SK-MEL-5 (cell line): ENCODE measurements around the gene CD52. TPM values are rescaled to one million over a fixed set of nuclear protein-coding genes. Genes with fewer than 3 reads are reported as not detected.
A peak's percentile ranks its signal among the peaks of the same experiment; 100 is the strongest.
"Not testable (repeated sequence)": the region's sequence is repeated elsewhere in the genome, so short reads cannot be mapped to it uniquely, and the experiment has no call there.

ENCODE experiments used
- DNase-seq: peaks from one replicate; pipeline ENCODE4 v3.0.0-alpha.2; 2016; ENCODE audit warnings: low read depth, low spot score
- in situ Hi-C: cut with HindIII; loops from 2 replicates; pipeline ENCODE4 v1.10.0; 2016; ENCODE audit warnings: low sequenced_read_pairs, high pct_unique_total_duplicates, low pct_unique_long_range_greater_than_20kb
- total RNA-seq: library from RNA; depleted of rRNA; stranded (reverse); fragments of >200 nt; shearing (Covaris generic); gene quantifications from 2 replicates; pipeline ENCODE4 v1.2.3, GENCODE V29; 2014

Gene CD52
- total RNA-seq, 1 experiment from 2014 or later, result not detected

DNA sequence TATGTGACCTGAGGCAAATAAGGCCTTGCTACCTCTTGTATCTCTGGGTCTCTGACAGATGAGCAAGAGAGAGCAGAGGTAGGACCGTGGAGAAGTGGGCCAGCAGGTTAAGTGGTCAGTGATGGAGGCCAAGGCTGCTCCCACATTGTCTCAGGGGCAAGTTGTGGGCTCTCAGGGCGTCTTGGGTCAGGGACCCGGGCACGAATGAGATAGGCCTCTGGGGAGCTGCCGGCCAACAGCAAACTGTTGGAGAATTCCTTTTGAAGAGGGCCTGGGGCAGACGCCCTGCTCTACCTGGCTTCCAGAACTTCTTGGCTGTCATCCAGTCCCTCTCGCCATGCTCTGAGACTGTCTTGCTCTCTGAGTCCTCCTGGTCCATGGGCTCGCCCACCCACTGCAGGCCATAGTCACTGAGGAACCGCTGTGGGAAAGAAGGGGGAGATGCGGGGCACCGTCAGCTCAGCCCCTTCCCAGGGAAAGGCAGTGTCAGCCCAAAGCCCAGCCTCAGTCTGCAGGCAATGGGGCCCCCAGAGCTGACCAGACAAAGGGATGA lies 23.8 kb upstream of the CD52 start:
- no peak for DNase-seq
- in situ Hi-C loops, result no loop called here

DNA sequence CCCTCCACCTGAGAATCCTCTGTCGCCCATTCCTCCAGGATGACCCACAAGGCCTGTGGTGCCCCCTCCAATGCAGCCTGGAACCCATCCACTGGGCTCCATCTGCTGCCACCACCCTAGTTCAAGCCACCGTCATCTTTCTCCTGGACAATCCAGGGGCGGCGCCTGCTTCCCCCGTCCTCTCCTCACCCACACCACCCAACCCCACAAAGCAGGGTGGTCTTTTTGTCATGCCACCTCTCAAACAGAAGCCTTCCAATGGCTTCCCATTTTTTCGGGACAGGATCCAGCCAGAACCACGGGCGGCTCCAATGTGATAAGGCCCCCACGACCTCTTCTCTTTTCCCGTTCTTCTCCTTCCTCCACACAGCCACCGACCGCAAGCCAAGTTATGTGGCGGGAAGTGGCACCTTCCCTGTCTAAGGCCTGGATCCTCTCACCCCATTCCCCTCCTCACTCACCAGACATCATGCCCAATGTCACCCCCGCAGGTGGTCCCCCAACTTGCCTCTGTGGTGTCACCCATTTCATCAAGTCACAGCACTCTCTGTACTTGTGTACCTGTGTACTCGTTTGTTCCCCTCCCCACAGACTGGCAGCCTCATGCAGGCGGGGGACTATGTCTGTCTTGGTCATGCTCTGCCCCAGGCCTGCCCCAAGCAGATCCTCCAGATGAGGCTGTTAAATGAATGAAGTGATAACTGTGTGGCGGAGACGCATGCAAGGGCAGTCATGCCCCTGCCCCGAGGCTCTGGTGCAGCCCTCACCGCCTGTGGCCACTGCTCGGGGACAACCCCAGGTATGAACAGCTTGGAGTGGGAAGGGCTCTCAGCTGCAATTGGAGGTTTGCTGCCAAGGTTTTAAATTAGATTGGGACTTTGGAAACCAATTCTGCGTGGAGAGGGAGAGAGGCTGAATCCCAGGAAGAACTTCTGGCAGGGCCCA lies 22.3 kb upstream of the CD52 start:
- in situ Hi-C loops, result no loop called here
- DNase-seq, result no peak

DNA sequence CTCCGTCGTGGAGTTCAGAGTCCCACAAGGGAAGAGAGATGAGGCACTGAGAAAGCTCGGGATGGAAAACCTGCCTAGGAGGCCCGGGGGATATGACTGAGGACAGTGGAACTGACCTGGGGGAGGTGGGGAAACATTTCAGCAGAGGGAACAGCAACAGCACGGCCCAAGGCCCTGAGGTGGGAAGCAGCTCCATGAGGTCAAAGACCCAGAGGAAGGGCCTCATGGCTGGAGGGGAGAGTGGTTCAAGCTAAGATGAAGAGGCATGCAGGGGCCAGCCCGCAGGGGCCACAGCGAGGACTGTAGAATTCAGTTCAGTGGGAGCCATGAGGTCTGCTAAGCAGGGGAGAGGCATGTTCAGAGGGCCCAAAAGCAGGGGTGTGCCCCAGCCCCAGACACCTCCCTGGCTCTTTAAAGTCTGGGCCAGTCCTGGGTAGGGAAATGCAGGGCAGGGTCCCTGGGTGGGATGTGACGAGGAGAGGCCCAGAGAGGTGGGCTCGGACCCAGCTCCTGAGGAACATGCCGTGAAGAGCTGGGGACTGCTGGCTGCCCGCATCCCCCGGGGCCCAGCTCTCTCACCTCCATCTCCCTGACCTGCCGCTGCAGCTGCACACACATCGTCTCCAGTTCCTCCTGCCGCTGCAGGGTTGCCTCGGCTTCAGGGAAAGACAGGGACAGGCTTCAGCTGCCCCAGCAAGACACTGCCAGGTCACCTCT lies 21.3 kb upstream of the CD52 start:
- DNase-seq, result no peak
- in situ Hi-C loops, result no loop called here

DNA sequence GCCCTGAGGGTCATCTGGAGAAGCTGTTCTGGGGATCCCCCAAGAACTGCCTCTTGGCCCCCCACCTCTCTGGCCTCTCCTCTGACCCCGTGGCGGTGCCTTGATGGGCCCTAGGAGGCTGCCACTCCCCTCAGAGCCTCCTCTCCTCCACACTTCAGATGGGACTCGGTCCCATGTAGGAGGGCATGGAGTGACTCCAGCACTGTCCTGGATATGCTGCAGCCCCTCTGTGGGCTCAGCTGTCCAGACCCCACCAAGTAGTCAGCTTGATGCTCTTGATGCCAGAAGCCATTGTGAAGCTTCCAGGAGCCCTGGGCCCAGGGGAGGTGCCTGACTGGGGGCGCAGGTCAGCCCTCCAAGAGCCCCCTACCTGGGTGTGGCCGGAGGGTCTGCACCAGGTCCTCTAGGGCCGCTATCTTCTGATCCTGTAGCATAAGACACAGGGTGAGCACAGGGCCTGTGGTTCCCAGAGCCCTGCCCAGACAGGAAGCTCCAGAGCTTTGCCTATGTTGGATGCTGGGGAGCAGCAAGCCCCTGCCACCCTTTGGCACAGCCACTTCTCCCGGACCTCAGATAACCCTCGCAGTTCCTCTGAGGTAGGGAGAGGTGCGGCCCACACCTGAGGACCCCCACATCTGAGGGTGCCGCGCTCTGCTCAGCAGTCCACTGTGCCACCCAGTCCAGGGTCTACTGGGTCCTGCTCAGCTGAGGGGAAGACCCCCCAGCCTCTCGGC lies 20.5 kb upstream of the CD52 start:
- no peak for DNase-seq
- in situ Hi-C loops, result no loop called here

DNA sequence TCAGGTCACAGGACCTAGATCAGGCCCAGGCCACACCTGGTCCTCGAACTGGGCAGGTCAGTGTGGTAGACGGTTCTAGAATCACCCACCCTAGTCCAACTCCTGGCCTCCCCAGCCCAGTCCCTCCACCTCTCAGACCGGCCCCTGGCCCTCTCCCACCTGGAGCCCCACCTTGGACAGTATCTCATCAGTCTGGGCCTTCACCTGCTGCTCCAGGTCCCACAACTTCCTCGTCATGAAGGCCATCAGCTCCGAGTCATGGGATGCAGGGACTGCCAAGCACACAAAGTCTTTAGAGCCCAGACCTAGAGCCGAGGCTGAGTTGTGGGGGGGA lies 20.0 kb upstream of the CD52 start:
- in situ Hi-C loops, result no loop called here

DNA sequence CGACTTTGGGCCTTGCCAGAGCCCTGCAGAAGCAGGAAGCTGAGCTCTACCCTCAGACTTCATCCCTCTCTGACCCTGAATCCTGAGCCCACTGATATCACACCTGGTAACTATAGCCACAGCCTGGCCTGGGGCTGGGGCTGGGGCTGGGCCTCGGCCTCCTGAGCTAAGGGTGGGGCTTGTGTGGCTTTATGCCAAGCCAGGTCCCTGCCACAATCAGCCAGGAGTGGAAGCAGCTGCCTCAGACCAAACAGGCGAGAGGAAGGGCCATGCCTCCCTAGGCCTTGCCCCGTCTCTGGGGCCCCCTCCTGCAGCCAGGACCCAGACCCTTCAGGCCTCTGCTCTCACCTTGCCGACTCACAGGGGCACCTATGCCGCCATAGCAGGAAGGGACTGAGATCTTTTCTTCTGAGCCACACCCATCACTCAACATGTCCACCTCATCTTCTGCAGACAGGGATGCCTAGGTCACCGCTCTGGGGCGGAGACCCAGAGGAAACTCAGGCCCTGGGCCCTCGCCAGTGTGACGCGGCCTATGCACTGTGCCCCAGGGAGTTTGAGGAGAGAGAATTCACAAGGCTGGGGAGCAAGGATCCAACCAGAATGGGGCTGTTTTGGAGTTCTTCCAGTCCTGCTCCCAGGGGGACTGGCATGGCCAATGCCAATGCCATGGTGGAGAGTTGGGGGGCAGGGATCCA lies 17.0 kb upstream of the CD52 start:
- DNase-seq, result no peak

More for the DNA sequence above, 20.0 kb upstream of the CD52 start:
- no peak for DNase-seq

DNA sequence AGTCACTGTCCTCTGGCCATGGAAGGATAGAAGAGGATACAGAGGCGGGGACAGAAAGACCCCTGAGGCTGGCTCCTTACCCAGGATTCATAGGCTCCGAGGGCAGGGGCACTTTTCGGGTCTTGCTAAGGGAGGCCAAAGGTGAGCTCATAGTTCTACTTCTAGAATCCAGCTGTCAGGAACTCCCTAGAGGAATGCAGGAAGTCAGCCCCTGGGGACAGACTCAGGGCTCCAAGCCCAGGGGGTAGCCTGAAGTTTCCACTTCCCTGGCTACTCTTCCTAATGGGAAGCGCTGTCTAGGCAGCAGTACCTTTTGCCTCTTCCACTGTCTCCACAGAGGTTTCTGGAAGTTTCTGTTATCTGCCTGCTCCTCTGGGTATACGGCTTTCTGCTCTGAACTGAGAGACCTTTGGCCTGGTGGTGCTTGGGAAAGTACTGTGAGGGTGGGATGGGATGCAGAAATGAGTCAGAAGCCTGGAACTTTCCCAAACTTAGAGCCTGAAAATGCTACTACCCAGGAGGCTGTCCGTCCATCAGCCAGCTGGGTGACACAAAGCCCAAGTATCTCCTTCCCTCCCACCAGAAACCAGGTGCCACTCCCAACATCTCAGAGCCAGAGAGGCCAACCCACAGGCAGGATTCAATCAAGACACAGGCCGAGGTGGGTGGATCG lies 14.9 kb upstream of the CD52 start:
- no peak for DNase-seq
- in situ Hi-C loops, result no loop called here

More for the DNA sequence above, 17.0 kb upstream of the CD52 start:
- in situ Hi-C loops, result no loop called here

DNA sequence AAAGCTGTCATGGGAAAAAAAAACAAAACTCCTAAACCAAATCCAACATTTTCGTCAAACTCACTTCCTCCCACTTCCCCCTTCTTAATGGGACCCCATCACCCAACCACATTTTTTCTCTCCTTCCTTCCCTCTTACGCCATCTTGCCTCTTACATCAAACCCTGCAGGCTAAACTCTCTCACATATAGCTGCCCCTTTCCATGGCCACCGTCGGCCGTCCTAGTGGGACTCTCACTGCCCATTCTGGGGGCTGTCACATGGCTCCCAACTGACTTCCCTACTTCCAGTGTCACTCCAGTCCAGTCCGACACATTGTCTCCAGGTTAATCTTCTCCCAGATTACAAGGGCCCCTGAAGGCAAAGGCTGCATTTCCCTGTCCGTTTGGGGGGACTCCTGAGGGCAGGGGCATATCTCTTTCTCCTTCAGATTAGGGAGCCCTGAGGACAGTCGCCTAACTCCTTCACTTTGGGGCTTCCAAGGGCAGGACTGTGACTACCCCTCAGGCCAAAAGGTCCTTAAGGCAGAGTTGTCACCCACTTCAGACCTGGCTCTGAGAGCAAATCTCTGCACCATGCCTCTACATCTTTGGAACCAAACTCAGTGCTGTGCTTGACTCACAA lies 12.0 kb upstream of the CD52 start:
- in situ Hi-C loops, result no loop called here
- DNase-seq, result no peak

DNA sequence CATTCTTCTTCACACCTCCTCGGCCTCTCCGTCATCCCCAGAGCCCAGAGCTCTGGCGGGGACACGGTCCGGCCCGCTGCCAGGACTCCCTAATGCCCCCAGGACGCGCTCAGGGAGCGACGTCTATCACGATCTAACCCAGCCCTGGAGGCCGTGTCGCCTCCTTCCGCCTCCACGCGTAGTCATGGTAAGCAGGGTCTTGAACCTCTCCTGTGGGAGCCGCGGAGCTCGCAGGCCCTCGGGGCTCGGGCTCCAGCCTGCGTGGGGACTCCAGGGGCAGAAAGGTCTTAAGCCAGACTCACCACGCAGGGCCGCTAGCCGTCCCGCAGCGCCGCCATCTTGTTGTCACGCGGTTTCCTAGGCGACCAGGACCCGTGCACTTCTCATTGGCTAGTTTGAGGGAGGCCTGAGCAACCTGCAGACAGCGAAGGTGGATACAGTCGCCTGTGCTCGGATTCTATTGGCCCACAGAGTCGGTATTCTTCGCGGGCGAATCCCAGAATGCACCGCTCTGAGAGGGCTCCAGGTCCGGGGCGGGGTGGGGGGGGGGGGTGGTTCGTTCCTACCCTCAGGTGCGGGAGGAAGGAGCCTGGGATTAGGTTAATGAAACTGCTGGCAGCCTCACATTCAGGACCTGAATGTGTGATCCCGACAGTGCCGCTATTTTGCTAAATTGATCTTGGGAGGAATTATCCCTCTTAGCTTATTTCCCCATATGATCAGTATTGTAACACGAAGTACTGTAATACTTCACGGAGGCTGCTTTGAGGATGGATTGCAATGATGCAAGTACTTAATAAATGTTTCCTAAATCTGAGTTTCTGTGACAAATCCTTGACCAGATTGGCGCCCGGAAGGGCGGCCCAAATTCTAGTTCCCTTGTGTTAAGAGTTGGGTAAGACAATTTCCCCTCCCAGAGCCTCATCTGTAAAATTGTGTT lies 11.2 kb upstream of the CD52 start, which contains the start of gene UBXN11:
Gene UBXN11 (minus strand): TSS at position 347 of the 940 bp plus-strand sequence. CDS start 3,753 bp downstream, outside the sequence.
- peak; percentile 96 for DNase-seq
- in situ Hi-C loops, result no loop called here

DNA sequence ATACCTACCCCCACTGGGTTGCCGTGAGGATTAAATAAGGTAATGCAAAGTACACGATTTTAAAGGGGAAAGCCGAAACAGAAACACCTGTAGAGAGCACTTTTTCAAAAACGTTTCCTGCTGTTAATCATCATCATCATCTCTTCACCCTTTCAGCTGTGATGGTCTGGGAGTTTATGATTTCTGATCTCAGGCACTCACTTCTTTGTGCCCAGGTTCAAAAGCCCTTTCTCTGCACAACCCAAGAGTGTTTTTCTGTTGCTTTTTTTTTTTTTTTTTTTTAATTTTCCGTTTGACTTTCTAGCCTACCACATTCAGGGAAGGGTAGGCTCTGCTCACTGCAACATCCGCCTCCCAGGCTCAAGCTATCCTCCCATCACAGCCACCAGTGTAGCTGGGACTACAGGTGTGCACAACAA lies 10.4 kb upstream of the CD52 start:
- in situ Hi-C loops, result no loop called here
- DNase-seq, result no peak

DNA sequence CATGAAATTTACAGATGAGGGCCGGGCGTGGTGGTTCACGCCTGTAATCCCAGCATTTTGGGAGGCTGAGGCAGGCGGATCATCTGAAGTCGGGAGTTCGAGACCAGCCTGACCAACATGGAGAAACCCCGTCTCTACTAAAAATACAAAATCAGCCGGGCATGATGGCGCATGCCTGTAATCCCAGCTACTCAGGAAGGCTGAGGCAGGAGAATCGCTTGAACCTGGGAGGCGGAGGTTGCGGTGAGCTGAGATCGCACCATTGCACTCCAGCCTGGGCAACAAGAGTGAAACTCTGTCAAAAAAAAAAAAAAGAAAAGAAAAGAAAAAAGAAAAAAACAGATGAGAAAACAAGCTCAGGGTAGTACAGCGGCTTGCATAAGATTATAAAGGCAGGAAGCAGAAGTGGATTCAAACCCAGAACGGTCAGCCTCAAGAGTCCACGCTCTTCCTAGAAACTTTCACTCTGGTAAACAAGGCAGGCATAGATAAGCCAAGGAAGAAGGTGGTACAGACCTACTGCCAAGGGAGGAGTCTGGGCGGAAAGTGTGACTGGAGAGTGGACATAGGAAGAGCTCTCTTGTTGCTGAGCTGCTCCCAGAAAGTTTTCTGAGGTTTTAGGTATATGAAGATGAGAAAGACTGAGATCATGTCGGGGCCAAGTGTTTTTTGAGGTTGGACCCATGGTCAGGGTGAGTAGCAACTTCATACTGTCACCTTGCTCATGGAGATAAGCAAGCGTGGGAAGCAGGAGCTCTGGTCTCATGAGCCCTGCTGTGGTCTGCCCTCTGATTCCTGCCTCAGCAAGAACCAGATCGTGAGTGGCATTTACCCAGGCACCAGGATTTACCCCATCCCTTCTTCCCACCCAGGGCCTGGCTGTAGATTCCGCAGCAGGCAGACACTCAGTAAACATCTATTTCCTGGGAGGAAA lies 9.5 kb upstream of the CD52 start:
- in situ Hi-C loops, DNase-seq: not testable (repeated sequence)

DNA sequence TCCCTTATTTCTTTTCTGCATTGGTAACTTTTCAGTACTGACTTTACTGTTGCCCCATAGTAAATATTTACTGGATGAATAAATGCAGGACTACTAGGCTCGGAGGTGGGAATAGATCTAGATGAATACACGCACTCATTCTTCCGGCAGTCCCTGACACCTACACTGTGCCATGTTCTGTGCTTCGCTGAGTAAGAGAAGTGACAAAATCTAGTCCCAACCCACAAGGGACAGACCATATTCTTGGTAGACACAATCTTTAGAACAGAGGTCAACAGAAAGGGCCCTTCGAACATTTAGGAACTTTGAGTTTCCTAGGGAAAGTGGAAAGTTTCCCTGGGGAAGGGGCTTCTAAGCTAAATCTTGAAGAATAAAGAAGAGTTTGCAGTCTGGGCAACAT lies 3.3 kb upstream of the CD52 start:
- DNase-seq, result no peak
- in situ Hi-C loops, result no loop called here

DNA sequence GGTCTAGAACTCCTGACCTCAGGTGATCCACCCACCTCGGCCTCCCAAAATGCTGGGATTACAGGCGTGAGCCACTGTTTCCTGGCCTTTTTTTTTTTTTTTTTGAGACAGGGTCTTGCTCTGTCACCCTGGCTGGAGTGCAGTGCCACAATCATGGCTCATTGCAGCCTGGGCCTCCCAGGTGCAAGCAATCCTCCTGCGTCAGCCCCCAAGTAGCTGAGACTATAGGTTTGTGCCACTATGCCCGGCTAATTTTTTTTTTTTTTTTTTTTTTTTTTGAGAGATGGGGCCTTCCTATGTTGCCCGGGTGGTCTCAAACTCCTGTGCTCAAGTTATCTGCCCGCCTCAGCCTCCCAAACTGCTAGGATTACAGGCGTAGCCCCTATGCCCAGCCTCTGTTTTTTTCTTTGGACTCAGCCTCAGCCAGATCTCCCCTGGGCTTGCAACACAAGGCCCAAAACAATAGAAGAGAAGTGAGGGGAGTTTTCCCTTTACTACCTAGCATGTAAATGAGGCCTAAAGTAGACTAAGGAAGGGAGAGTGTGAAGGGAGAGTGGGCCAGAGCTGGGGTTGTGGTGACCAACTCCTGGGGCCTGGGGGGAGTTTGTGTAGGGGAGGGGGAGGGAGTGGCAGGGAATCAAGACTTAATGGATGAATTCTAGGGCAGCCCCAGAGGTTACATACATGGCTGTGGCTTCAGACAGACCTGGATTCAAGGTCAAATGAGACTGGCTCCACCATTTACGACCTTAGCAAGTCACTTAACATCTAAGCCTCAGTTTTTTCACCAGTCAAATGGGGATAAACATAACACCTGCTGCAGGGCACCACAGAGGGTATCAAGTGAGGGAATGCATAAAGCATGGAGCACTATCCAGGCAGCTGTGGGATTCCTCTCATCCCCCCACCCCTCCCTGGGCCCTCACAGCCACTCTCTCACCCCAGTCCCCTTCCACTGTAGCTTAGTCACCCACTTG lies 1.6 kb upstream of the CD52 start:
- in situ Hi-C loops, result no loop called here

More for the DNA sequence above, 1.6 kb upstream of the CD52 start:
- DNase-seq, result no peak
